Measurements from ENCODE around the gene ABHD5. TPM values are rescaled to one million over a fixed set of nuclear protein-coding genes. Genes with fewer than 3 reads are reported as not detected.

Gene ABHD5
- total and polyA plus RNA-seq, 12 donors: 6.5 to 40.1 (median 28.0) TPM

- no peak for TF ChIP-seq CTCF (IDR thresholded peaks at IDR 0.05)
- peak overlapping the region in 1 of 10 donors; percentile 97 for H3K27ac ChIP-seq
- no peaks in the 10 kb centered on the region for H3K36me3 ChIP-seq
- no peaks in the 10 kb centered on the region for H3K9me3 ChIP-seq
- H3K27me3 ChIP-seq: no peaks in the 10 kb centered on the region
- H3K4me3 ChIP-seq: no peak overlapping the region
- DNase-seq (no peak), ATAC-seq (no peak)
- intact Hi-C loops (cut with DNase I): loop anchor here in 4 of 10 donors (5.0 to 10.0 kb wide), 3 partner anchors 61 to 74 kb away; partner anchors contain the start of gene ANO10 (in 2 of the 4)
- peaks cover 2 to 62% (median 27%) of the 10 kb centered on the region in 9 donors for H3K4me1 ChIP-seq
- 58 to 77% methylated on average over 1 of the region's 1 CpG for WGBS, 2 donors
Measured at GRCh38 chr3:43693594-43693993, 2.9 kb downstream of the ABHD5 start.

GRCh38 chr3:43695443-43695842 lies 4.7 kb downstream of the ABHD5 start:
- no peaks in the 10 kb centered on the region for H3K27me3 ChIP-seq
- no peak for ATAC-seq
- DNase-seq: no peak
- intact Hi-C loops (cut with DNase I): loop anchor here in 1 of 10 donors (10.0 kb wide), 1 partner anchor 59 kb away; no protein-coding TSS in a partner anchor
- peaks cover 0 to 53% (median 19%) of the 10 kb centered on the region in 9 donors for H3K4me1 ChIP-seq
- TF ChIP-seq CTCF (IDR thresholded peaks at IDR 0.05): no peak
- peak overlapping the region in 1 of 10 donors; percentile 48 for H3K27ac ChIP-seq
- no peaks in the 10 kb centered on the region for H3K9me3 ChIP-seq
- WGBS, 2 donors: 72 to 77% methylated on average over 2 of the region's 2 CpGs
- H3K4me3 ChIP-seq: no peak overlapping the region
- H3K36me3 ChIP-seq: peaks cover 0 to 14% (median 0%) of the 10 kb centered on the region in 9 donors

GRCh38 chr3:43695863-43696262 lies 5.1 kb downstream of the ABHD5 start:
- H3K4me3 ChIP-seq: no peak overlapping the region
- DNase-seq (no peak), ATAC-seq (no peak)
- peaks cover 0 to 19% (median 0%) of the 10 kb centered on the region in 9 donors for H3K36me3 ChIP-seq
- peaks cover 0 to 52% (median 19%) of the 10 kb centered on the region in 9 donors for H3K4me1 ChIP-seq
- H3K9me3 ChIP-seq: no peaks in the 10 kb centered on the region
- intact Hi-C loops (cut with DNase I): loop anchor here in 1 of 10 donors (10.0 kb wide), 1 partner anchor 59 kb away; no protein-coding TSS in a partner anchor
- peak overlapping the region in 1 of 10 donors; percentile 48 for H3K27ac ChIP-seq
- H3K27me3 ChIP-seq: no peaks in the 10 kb centered on the region
- no peak for TF ChIP-seq CTCF (IDR thresholded peaks at IDR 0.05)

GRCh38 chr3:43696441-43696840 lies 5.7 kb downstream of the ABHD5 start:
- ATAC-seq (no peak), DNase-seq (no peak)
- intact Hi-C loops (cut with DNase I): loop anchor here in 1 of 10 donors (10.0 kb wide), 1 partner anchor 58 kb away; no protein-coding TSS in a partner anchor
- Histone ChIP-seq H3K36me3 (peaks cover 0 to 24% (median 0%) of the 10 kb centered on the region in 9 donors), H3K4me3 (no peak overlapping the region), H3K9me3 (no peaks in the 10 kb centered on the region), H3K27ac (peak overlapping the region in 1 of 10 donors; percentile 48), H3K27me3 (no peaks in the 10 kb centered on the region), H3K4me1 (peaks cover 0 to 52% (median 19%) of the 10 kb centered on the region in 9 donors)
- 80 to 90% methylated on average over 1 of the region's 1 CpG for WGBS, 2 donors
- TF ChIP-seq CTCF (IDR thresholded peaks at IDR 0.05): no peak
